ENCODE data around the gene LOC101059915. TPM values are rescaled to one million over a fixed set of nuclear protein-coding genes. Genes with fewer than 3 reads are reported as not detected.
"Not testable (repeated sequence)": the region's sequence is repeated elsewhere in the genome, so short reads cannot be mapped to it uniquely, and the experiment has no call there.

Gene LOC101059915

DNA sequence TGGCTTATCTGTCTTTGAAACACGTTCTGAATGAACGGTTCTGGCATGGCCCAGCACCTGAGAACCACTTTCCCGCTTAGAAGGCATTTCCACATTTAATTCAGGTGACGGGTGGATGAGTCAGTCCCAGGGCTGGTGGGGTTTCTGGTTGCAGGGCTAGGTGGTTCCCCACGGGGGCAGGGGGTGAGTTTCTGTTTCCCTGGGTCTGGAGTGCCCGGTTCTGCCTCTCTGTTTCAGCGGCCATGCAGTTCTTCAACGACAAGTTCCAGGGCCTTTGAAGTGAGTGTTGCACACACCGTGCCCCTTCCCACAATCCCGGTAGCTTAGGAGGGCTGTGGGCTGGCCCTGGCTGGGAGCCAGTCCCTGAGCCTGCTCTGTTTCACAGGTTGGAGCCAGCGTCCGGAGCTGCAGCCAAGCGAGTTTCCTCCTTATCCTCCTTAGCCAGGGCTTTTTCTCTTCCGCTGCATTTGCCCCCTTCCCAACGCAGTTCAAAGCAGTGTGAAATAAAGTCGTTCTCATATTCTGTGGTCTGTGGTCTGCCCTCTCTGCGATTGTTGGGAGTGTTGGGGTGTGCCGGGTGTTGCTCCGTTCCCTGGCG is 53.0 kb downstream of the LOC101059915 start:
- H3K4me1 ChIP-seq (ENCODE audit: control insufficient read depth, insufficient read depth, low read depth, low read length); H3K36me3 ChIP-seq (ENCODE audit: control insufficient read depth in 1 of 2, insufficient read depth in 2 of 2, low read depth in 1 of 2, low read length in 2 of 2); H3K79me1 ChIP-seq (replicated peaks; ENCODE audit: low read length, poor library complexity, severe bottlenecking); H3K14ac ChIP-seq (ENCODE audit: low read length in 2 of 2); H3K27me3 ChIP-seq (ENCODE audit: control insufficient read depth in 1 of 2, insufficient read depth in 1 of 2, low read length in 2 of 2); H3K27ac ChIP-seq (ENCODE audit: low read length, poor library complexity, severe bottlenecking); H3K4me2 ChIP-seq (ENCODE audit: low read length, poor library complexity, severe bottlenecking); H2BK15ac ChIP-seq (ENCODE audit: low read depth, poor library complexity, severe bottlenecking); H2AK5ac ChIP-seq (ENCODE audit: low read length, severe bottlenecking); H3K4me3 ChIP-seq (ENCODE audit: insufficient read depth in 1 of 2, low read depth in 1 of 2, low read length in 2 of 2); H4K91ac ChIP-seq (ENCODE audit: low read length); H2BK120ac ChIP-seq (ENCODE audit: low read depth, low read length); H2AFZ ChIP-seq (ENCODE audit: low read depth, low read length); H3K4ac ChIP-seq (ENCODE audit: low read depth in 1 of 2, low read length in 2 of 2); H3K9me3 ChIP-seq (ENCODE audit: control insufficient read depth, low read length); H4K8ac ChIP-seq (ENCODE audit: low read length); DNase-seq; H3K18ac ChIP-seq (ENCODE audit: low read depth in 1 of 2, low read length in 2 of 2); H3K9ac ChIP-seq (ENCODE audit: low read length); H2BK5ac ChIP-seq (ENCODE audit: low read depth, low read length, poor library complexity, severe bottlenecking); H3K23ac ChIP-seq (ENCODE audit: low read length in 2 of 2); H2BK12ac ChIP-seq (ENCODE audit: low read length in 2 of 2): not testable (repeated sequence)
- WGBS, result no CpG with 5 or more reads among the region's 20 CpGs

Small RNA genes lying within 50 kb of the gene (small RNA-seq; reads per million reads assigned to genes)
- gene BX276092.4 (ENCODE audit: low read depth), result not detected
